Measurements from ENCODE around the gene ELOVL2.

The ELOVL2 gene

GRCh38 chr6:11067348-11067747 is 23.2 kb upstream of the ELOVL2 start:
- Histone ChIP-seq H3F3A (ENCODE audit: low read depth) (no peaks in the 10 kb centered on the region), H2AFZ (ENCODE audit: low read length) (0 out of 2 replicates have a peak overlapping the region, but pooled peaks have one; percentile 3), H3K9me3 (ENCODE audit: insufficient read depth, low read depth, low read length) (no peaks in the 10 kb centered on the region), H3K4me3 (ENCODE audit: low read length, poor library complexity, severe bottlenecking) (no peak overlapping the region), H3K79me2 (ENCODE audit: insufficient read depth, low read length) (no peaks in the 10 kb centered on the region), H3K4me2 (ENCODE audit: low read depth, low read length, poor library complexity, severe bottlenecking) (no peak overlapping the region), H3K27me3 (ENCODE audit: insufficient read depth, low read length, poor library complexity, severe bottlenecking) (no peaks in the 10 kb centered on the region), H3K9ac (ENCODE audit: low read depth, low read length, poor library complexity, severe bottlenecking) (no peak overlapping the region), H3K36me3 (ENCODE audit: insufficient read depth, low read length) (no peaks in the 10 kb centered on the region), H3K4me1 (ENCODE audit: insufficient read depth, low read length, poor library complexity, severe bottlenecking) (no peaks in the 10 kb centered on the region), H3K9me2 (replicated peaks; ENCODE audit: low read depth, low read length) (no peaks in the 10 kb centered on the region), H4K20me1 (ENCODE audit: insufficient read depth, low read length, poor library complexity, severe bottlenecking) (no peaks in the 10 kb centered on the region)
- no peak for TF ChIP-seq CTCF (conservative IDR thresholded peaks at IDR 0.05; ENCODE audit: low read length)
- TF ChIP-seq EZH2phosphoT487 (IDR thresholded peaks at IDR 0.05; ENCODE audit: borderline replicate concordance) = no peak

GRCh38 chr6:11066505-11067347 is 22.6 kb upstream of the ELOVL2 start:
- Histone ChIP-seq H3K9me3 (ENCODE audit: insufficient read depth, low read depth, low read length) (no peaks in the 10 kb centered on the region), H3K79me2 (ENCODE audit: insufficient read depth, low read length) (no peaks in the 10 kb centered on the region), H4K20me1 (ENCODE audit: insufficient read depth, low read length, poor library complexity, severe bottlenecking) (no peaks in the 10 kb centered on the region), H3K27me3 (ENCODE audit: insufficient read depth, low read length, poor library complexity, severe bottlenecking) (no peaks in the 10 kb centered on the region), H3K4me3 (ENCODE audit: low read length, poor library complexity, severe bottlenecking) (no peak overlapping the region), H3K9me2 (replicated peaks; ENCODE audit: low read depth, low read length) (no peaks in the 10 kb centered on the region), H3F3A (ENCODE audit: low read depth) (no peaks in the 10 kb centered on the region), H3K36me3 (ENCODE audit: insufficient read depth, low read length) (no peaks in the 10 kb centered on the region), H3K4me1 (ENCODE audit: insufficient read depth, low read length, poor library complexity, severe bottlenecking) (no peaks in the 10 kb centered on the region), H3K4me2 (ENCODE audit: low read depth, low read length, poor library complexity, severe bottlenecking) (no peak overlapping the region), H2AFZ (ENCODE audit: low read length) (0 out of 2 replicates have a peak overlapping the region, but pooled peaks have one; percentile 3), H3K9ac (ENCODE audit: low read depth, low read length, poor library complexity, severe bottlenecking) (no peak overlapping the region)
- TF ChIP-seq EZH2phosphoT487 (IDR thresholded peaks at IDR 0.05; ENCODE audit: borderline replicate concordance) (no peak), CTCF (conservative IDR thresholded peaks at IDR 0.05; ENCODE audit: low read length) (no peak)

GRCh38 chr6:11065436-11066202 is 21.5 kb upstream of the ELOVL2 start:
- Histone ChIP-seq H3K4me1 (ENCODE audit: insufficient read depth, low read length, poor library complexity, severe bottlenecking) (no peaks in the 10 kb centered on the region), H2AFZ (ENCODE audit: low read length) (no peak overlapping the region), H3K9ac (ENCODE audit: low read depth, low read length, poor library complexity, severe bottlenecking) (no peak overlapping the region), H3K27me3 (ENCODE audit: insufficient read depth, low read length, poor library complexity, severe bottlenecking) (no peaks in the 10 kb centered on the region), H4K20me1 (ENCODE audit: insufficient read depth, low read length, poor library complexity, severe bottlenecking) (no peaks in the 10 kb centered on the region), H3K4me2 (ENCODE audit: low read depth, low read length, poor library complexity, severe bottlenecking) (no peak overlapping the region), H3K9me2 (replicated peaks; ENCODE audit: low read depth, low read length) (no peaks in the 10 kb centered on the region), H3F3A (ENCODE audit: low read depth) (no peaks in the 10 kb centered on the region), H3K4me3 (ENCODE audit: low read length, poor library complexity, severe bottlenecking) (no peak overlapping the region), H3K79me2 (ENCODE audit: insufficient read depth, low read length) (no peaks in the 10 kb centered on the region), H3K9me3 (ENCODE audit: insufficient read depth, low read depth, low read length) (no peaks in the 10 kb centered on the region), H3K36me3 (ENCODE audit: insufficient read depth, low read length) (no peaks in the 10 kb centered on the region)
- TF ChIP-seq EZH2phosphoT487 (IDR thresholded peaks at IDR 0.05; ENCODE audit: borderline replicate concordance) (no peak), CTCF (conservative IDR thresholded peaks at IDR 0.05; ENCODE audit: low read length) (no peak)
